ENCODE measurements around the gene NAT8L.

Gene NAT8L

GRCh38 chr4:2046031-2046961 is 12.8 kb upstream of the NAT8L start:
- no peak for DNase-seq (ENCODE audit: low read depth)

- no peak for DNase-seq (ENCODE audit: low read depth)
These were observed 12.0 kb upstream of the NAT8L start for GRCh38 chr4:2047031-2047660.

GRCh38 chr4:2047781-2048581 is 11.1 kb upstream of the NAT8L start:
- no peak for DNase-seq (ENCODE audit: low read depth)

- no peak for DNase-seq (ENCODE audit: low read depth)
These were observed 10.3 kb upstream of the NAT8L start for GRCh38 chr4:2048831-2049230.

GRCh38 chr4:2049381-2049780 is 9.7 kb upstream of the NAT8L start:
- no peak for DNase-seq (ENCODE audit: low read depth)

GRCh38 chr4:2049811-2050210 is 9.3 kb upstream of the NAT8L start:
- no peak for DNase-seq (ENCODE audit: low read depth)

GRCh38 chr4:2051086-2051485 is 8.0 kb upstream of the NAT8L start:
- no peak for DNase-seq (ENCODE audit: low read depth)

- DNase-seq (ENCODE audit: low read depth): no peak
These were observed 4.9 kb upstream of the NAT8L start for GRCh38 chr4:2054217-2054616.

- no peak for DNase-seq (ENCODE audit: low read depth)
These were observed 1.6 kb upstream of the NAT8L start for GRCh38 chr4:2057382-2058065.

GRCh38 chr4:2058264-2059045 is 672 bp upstream of the NAT8L start:
- no peak for DNase-seq (ENCODE audit: low read depth)

GRCh38 chr4:2059726-2060602 is 837 bp downstream of the NAT8L start:
- DNase-seq (ENCODE audit: low read depth): no peak

- DNase-seq (ENCODE audit: low read depth): no peak
These were observed 1.6 kb downstream of the NAT8L start for GRCh38 chr4:2060611-2061185.

- no peak for DNase-seq (ENCODE audit: low read depth)
These were observed 2.3 kb downstream of the NAT8L start for GRCh38 chr4:2061186-2062131.

- no peak for DNase-seq (ENCODE audit: low read depth)
These were observed 3.2 kb downstream of the NAT8L start for GRCh38 chr4:2062168-2062807.

- DNase-seq (ENCODE audit: low read depth): no peak
These were observed 3.8 kb downstream of the NAT8L start for GRCh38 chr4:2062808-2063524.

- no peak for DNase-seq (ENCODE audit: low read depth)
These were observed 4.6 kb downstream of the NAT8L start for GRCh38 chr4:2063557-2064275.
